SU-DHL-6 (cell line): ENCODE data around the gene EPHA6.

Source experiments
- H2AFZ ChIP-seq: fragments of 200-600 bp; sonication (generic); 2 replicates; pipeline ENCODE4 v1.6.1; 2014; ENCODE audit warnings: low read depth, mild to moderate bottlenecking, moderate library complexity, mixed read lengths, antibody characterized with exemption, low read length; ENCODE audit not compliant: severe bottlenecking
- H3F3A ChIP-seq: fragments of 200-600 bp; shearing (Covaris generic); 2 replicates; pipeline ENCODE4 v1.6.0; 2016; ENCODE audit warnings: antibody characterized with exemption, mild to moderate bottlenecking; ENCODE audit not compliant: insufficient read depth
- H3K27ac ChIP-seq: fragments of 200-600 bp; sonication (generic); 2 replicates; pipeline ENCODE4 v1.5.1; 2016; ENCODE audit warnings: low read depth, mild to moderate bottlenecking, low read length, moderate library complexity, mixed read lengths
- H3K27me3 ChIP-seq: fragments of 200-600 bp; sonication (generic), shearing (Covaris generic); 2 replicates; pipeline ENCODE4 v1.6.0; 2014; ENCODE audit warnings: mild to moderate bottlenecking, low read length
- H3K36me3 ChIP-seq: fragments of 200-600 bp; sonication (generic); 2 replicates; pipeline ENCODE4 v1.6.1; 2014; ENCODE audit warnings: mild to moderate bottlenecking, low read length, mixed read lengths
- H3K4me2 ChIP-seq: fragments of 300-600, 200-600 bp; shearing (Covaris generic), sonication (generic); 2 replicates; pipeline ENCODE4 v1.6.0; 2014; ENCODE audit warnings: low read length, low read depth, mild to moderate bottlenecking; ENCODE audit not compliant: poor library complexity, severe bottlenecking
- H3K4me3 ChIP-seq: fragments of 200-600 bp; sonication (generic); 2 replicates; pipeline ENCODE4 v1.5.1; 2014; ENCODE audit warnings: antibody characterized with exemption, low read length, mild to moderate bottlenecking, mixed read lengths; ENCODE audit not compliant: insufficient read depth, poor library complexity, severe bottlenecking
- H3K79me2 ChIP-seq: fragments of 200-600 bp; sonication (generic); 2 replicates; pipeline ENCODE4 v1.6.1; 2014; ENCODE audit warnings: mild to moderate bottlenecking, low read length, moderate library complexity; ENCODE audit not compliant: insufficient read depth
- H3K9ac ChIP-seq: fragments of 200-600 bp; sonication (generic); 2 replicates; pipeline ENCODE4 v1.7.0; 2014; ENCODE audit warnings: mild to moderate bottlenecking, low read length
- H3K9me2 ChIP-seq: fragments of 200-600 bp; sonication (generic); replicated peaks from 2 replicates; pipeline ENCODE4 v1.6.1; 2014; ENCODE audit warnings: low read length; ENCODE audit not compliant: insufficient read depth
- H3K9me3 ChIP-seq: fragments of 200-600 bp; sonication (generic); 2 replicates; pipeline ENCODE4 v1.6.1; 2014; ENCODE audit warnings: low read length, mixed read lengths; ENCODE audit not compliant: insufficient read depth
- H4K20me1 ChIP-seq: fragments of 200-600 bp; sonication (generic); 2 replicates; pipeline ENCODE4 v1.6.1; 2014; ENCODE audit warnings: low read depth, mild to moderate bottlenecking, antibody characterized with exemption, low read length, moderate library complexity, mixed read lengths
- CTCF ChIP-seq: fragments of 200-600 bp; sonication (generic); IDR thresholded peaks from one replicate; pipeline ENCODE4 v1.5.1; 2017; ENCODE audit warnings: antibody characterized with exemption, mild to moderate bottlenecking, low read length, moderate library complexity; ENCODE audit not compliant: insufficient read depth, poor library complexity, severe bottlenecking
- EZH2phosphoT487 ChIP-seq: fragments of 200-600 bp; sonication (generic), shearing (Covaris generic); conservative IDR thresholded peaks from 2 replicates; pipeline ENCODE4 v1.6.1; 2018; ENCODE audit warnings: mild to moderate bottlenecking, antibody characterized with exemption, low read length, moderate library complexity, mixed read lengths

The EPHA6 gene

GRCh38 chr3:97687734-97688133 lies 873.3 kb downstream of the EPHA6 start:
- no peak overlapping the region for H3K4me2 ChIP-seq

GRCh38 chr3:97689111-97689510 lies 874.7 kb downstream of the EPHA6 start:
- H3F3A ChIP-seq, result no peaks in the 10 kb centered on the region
- no peaks in the 10 kb centered on the region for H4K20me1 ChIP-seq
- H3K4me3 ChIP-seq, result no peak overlapping the region
- H3K9me2 ChIP-seq, result no peaks in the 10 kb centered on the region
- no peaks in the 10 kb centered on the region for H3K36me3 ChIP-seq
- TF ChIP-seq EZH2phosphoT487 (no peak), CTCF (no peak)
- H2AFZ ChIP-seq, result no peak overlapping the region
- no peak overlapping the region for H3K9ac ChIP-seq
- no peak overlapping the region for H3K27ac ChIP-seq
- no peaks in the 10 kb centered on the region for H3K79me2 ChIP-seq
- H3K27me3 ChIP-seq, result no peaks in the 10 kb centered on the region
- no peak overlapping the region for H3K4me2 ChIP-seq
- no peaks in the 10 kb centered on the region for H3K9me3 ChIP-seq

More at GRCh38 chr3:97687734-97688133, 873.3 kb downstream of the EPHA6 start:
- Histone ChIP-seq H3K9ac (no peak overlapping the region), H2AFZ (no peak overlapping the region), H3F3A (no peaks in the 10 kb centered on the region), H3K36me3 (no peaks in the 10 kb centered on the region), H3K27ac (no peak overlapping the region), H4K20me1 (no peaks in the 10 kb centered on the region), H3K9me2 (no peaks in the 10 kb centered on the region), H3K4me3 (no peak overlapping the region), H3K27me3 (no peaks in the 10 kb centered on the region), H3K9me3 (no peaks in the 10 kb centered on the region), H3K79me2 (no peaks in the 10 kb centered on the region)
- TF ChIP-seq EZH2phosphoT487 (no peak), CTCF (no peak)

- H3K9ac ChIP-seq, result no peak overlapping the region
- H4K20me1 ChIP-seq, result no peaks in the 10 kb centered on the region
- TF ChIP-seq CTCF (no peak), EZH2phosphoT487 (no peak)
- H3K9me3 ChIP-seq, result no peaks in the 10 kb centered on the region
- no peaks in the 10 kb centered on the region for H3K36me3 ChIP-seq
- H3F3A ChIP-seq, result no peaks in the 10 kb centered on the region
- H3K79me2 ChIP-seq, result no peaks in the 10 kb centered on the region
- no peak overlapping the region for H3K4me3 ChIP-seq
- H2AFZ ChIP-seq, result no peak overlapping the region
- no peak overlapping the region for H3K27ac ChIP-seq
- no peaks in the 10 kb centered on the region for H3K9me2 ChIP-seq
- H3K4me2 ChIP-seq, result no peak overlapping the region
- H3K27me3 ChIP-seq, result no peaks in the 10 kb centered on the region
Observed at GRCh38 chr3:97689962-97690361, 875.6 kb downstream of the EPHA6 start.
